CD8-positive, alpha-beta memory T cell (primary cell): ENCODE results near the gene EPN2. TPM values are rescaled to one million over a fixed set of nuclear protein-coding genes. Genes with fewer than 3 reads are reported as not detected.
A peak's percentile ranks its signal among the peaks of the same experiment; 100 is the strongest.

Experiments
- CTCF ChIA-PET: fragments of 350-600 bp; sonication (Branson Sonifier 250); formaldehyde crosslinking; loops from one replicate; lab custom pipeline; 2021; ENCODE audit warnings: antibody characterized with exemption; lab: Charles Lee
- POLR2A ChIA-PET: fragments of 350-600 bp; sonication (Branson Sonifier 250); formaldehyde crosslinking; loops from one replicate; lab custom pipeline; 2021; ENCODE audit warnings: antibody characterized with exemption; lab: Charles Lee
- DNase-seq, 5 donors: peaks; one replicate each; pipeline versions ENCODE4 v3.0.0 to v3.0.0-alpha.2; 2020 to 2022; ENCODE audit warnings: mixed read lengths in 1 of 5
- H3K27ac ChIP-seq: one replicate; pipeline ENCODE4 v1.7.0; 2013; ENCODE audit warnings: low read depth, mild to moderate bottlenecking, low read length, moderate library complexity
- H3K27me3 ChIP-seq: 2 replicates; pipeline ENCODE4 v1.7.0; 2013; ENCODE audit warnings: low read length, mild to moderate bottlenecking; ENCODE audit not compliant: insufficient read depth, poor library complexity, severe bottlenecking
- H3K36me3 ChIP-seq: 2 replicates; pipeline ENCODE4 v1.7.0; 2013; ENCODE audit warnings: mild to moderate bottlenecking, low read length, moderate library complexity; ENCODE audit not compliant: insufficient read depth
- H3K4me1 ChIP-seq: 2 replicates; pipeline ENCODE4 v1.7.0; 2013; ENCODE audit warnings: mild to moderate bottlenecking, low read length, moderate library complexity; ENCODE audit not compliant: insufficient read depth
- H3K4me3 ChIP-seq: 2 replicates; pipeline ENCODE4 v1.7.0; 2013; ENCODE audit warnings: mild to moderate bottlenecking, low read length
- H3K9me3 ChIP-seq: 2 replicates; pipeline ENCODE4 v1.7.0; 2013; ENCODE audit warnings: mild to moderate bottlenecking, low read length
- H3K27ac Mint-ChIP-seq, 8 donors: one replicate each; pipeline ENCODE4 v1.8.0; 2020 to 2021; ENCODE audit warnings: mixed read lengths in 8 of 8, mild to moderate bottlenecking in 6 of 8, inconsistent platforms in 3 of 8, moderate library complexity in 3 of 8
- H3K27me3 Mint-ChIP-seq, 2 donors: one replicate each; pipeline ENCODE4 v1.8.0; 2020 to 2021; ENCODE audit warnings: mixed read lengths in 2 of 2, mild to moderate bottlenecking in 1 of 2, moderate library complexity in 1 of 2
- H3K36me3 Mint-ChIP-seq, 3 donors: one replicate each; pipeline ENCODE4 v1.8.0; 2020 to 2021; ENCODE audit warnings: mixed read lengths in 3 of 3, inconsistent platforms in 1 of 3, mild to moderate bottlenecking in 1 of 3
- H3K4me1 Mint-ChIP-seq, 3 donors: one replicate each; pipeline ENCODE4 v1.8.0; 2020 to 2021; ENCODE audit warnings: mixed read lengths in 3 of 3, inconsistent platforms in 1 of 3, mild to moderate bottlenecking in 1 of 3
- H3K4me3 Mint-ChIP-seq, 7 donors: one replicate each; pipeline ENCODE4 v1.8.0; 2020 to 2021; ENCODE audit warnings: mixed read lengths in 7 of 7, mild to moderate bottlenecking in 6 of 7, moderate library complexity in 4 of 7, inconsistent platforms in 2 of 7
- H3K9me3 Mint-ChIP-seq, 5 donors: one replicate each; pipeline ENCODE4 v1.8.0; 2020 to 2022; ENCODE audit warnings: mixed read lengths in 5 of 5, mild to moderate bottlenecking in 3 of 5, moderate library complexity in 2 of 5, inconsistent platforms in 1 of 5
- polyA plus RNA-seq: library from polyadenylated mRNA; unstranded; fragments of 300-500 nt; fragmentation: Illumina TruSeq; gene quantifications from one replicate; pipeline ENCODE4 v1.2.3, GENCODE V29; 2021
- total RNA-seq, 2 experiments: library from RNA; stranded (reverse); gene quantifications; one replicate each; pipeline ENCODE4 v1.2.3, GENCODE V29; 2021

The EPN2 gene
- total and polyA plus RNA-seq, 3 experiments from 2014 or later = 9.0 to 10.4 (median 9.7) TPM

DNA sequence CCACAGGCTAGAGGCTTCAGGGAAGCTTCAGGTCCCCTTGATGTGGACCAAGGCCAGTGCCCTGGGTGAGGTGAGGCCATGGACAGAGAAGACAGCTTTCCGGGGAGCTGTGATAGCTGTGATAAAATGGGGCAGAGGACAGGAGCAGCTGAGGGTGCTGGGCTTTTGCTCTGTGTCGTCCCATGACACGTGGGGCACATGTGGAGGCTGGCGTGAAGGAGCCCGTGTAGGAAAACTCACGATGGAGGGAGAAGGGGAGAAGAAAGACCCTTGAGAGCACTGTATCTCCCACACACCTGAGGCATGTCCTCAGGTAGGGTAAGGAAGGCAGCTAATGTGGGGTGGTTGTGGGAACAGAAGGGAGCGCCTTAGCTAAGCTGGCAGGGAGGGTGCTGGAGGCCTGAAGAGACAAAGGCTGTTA is 104.1 kb downstream of the EPN2 start:
- H3K9me3 ChIP-seq = no peaks in the 10 kb centered on the region
- POLR2A ChIA-PET = no interaction called here
- Mint-ChIP-seq H3K27me3 (peaks cover 7% of the 10 kb centered on the region in 2 donors), H3K27ac (no peak overlapping the region), H3K4me3 (no peak overlapping the region), H3K9me3 (no peaks in the 10 kb centered on the region), H3K36me3 (peaks cover 0 to 2% (median 0%) of the 10 kb centered on the region in 3 donors), H3K4me1 (no peaks in the 10 kb centered on the region)
- no peaks in the 10 kb centered on the region for H3K4me1 ChIP-seq
- H3K27ac ChIP-seq = no peak overlapping the region
- H3K36me3 ChIP-seq = no peaks in the 10 kb centered on the region
- DNase-seq = no peak
- no peak overlapping the region for H3K4me3 ChIP-seq
- CTCF ChIA-PET = no interaction called here
- no peaks in the 10 kb centered on the region for H3K27me3 ChIP-seq

- Mint-ChIP-seq H3K27me3 (peaks cover 6 to 7% of the 10 kb centered on the region in 2 donors), H3K36me3 (peaks cover 0 to 2% (median 0%) of the 10 kb centered on the region in 3 donors), H3K4me3 (peak overlapping the region in 1 of 7 donors; percentile 9), H3K27ac (no peak overlapping the region), H3K9me3 (no peaks in the 10 kb centered on the region), H3K4me1 (no peaks in the 10 kb centered on the region)
- ChIA-PET POLR2A (no interaction called here), CTCF (interaction anchor here (0.9 kb wide), 1 partner anchor 21 kb away, joined by 3 read pairs; the partner anchor contains the start of gene B9D1)
- no peak overlapping the region for H3K27ac ChIP-seq
- no peaks in the 10 kb centered on the region for H3K9me3 ChIP-seq
- H3K4me3 ChIP-seq = no peak overlapping the region
- H3K36me3 ChIP-seq = no peaks in the 10 kb centered on the region
- no peaks in the 10 kb centered on the region for H3K4me1 ChIP-seq
- no peak for DNase-seq
- no peaks in the 10 kb centered on the region for H3K27me3 ChIP-seq
Observed at GRCh38 chr17:19341641-19342610, 104.8 kb downstream of the EPN2 start.

DNA sequence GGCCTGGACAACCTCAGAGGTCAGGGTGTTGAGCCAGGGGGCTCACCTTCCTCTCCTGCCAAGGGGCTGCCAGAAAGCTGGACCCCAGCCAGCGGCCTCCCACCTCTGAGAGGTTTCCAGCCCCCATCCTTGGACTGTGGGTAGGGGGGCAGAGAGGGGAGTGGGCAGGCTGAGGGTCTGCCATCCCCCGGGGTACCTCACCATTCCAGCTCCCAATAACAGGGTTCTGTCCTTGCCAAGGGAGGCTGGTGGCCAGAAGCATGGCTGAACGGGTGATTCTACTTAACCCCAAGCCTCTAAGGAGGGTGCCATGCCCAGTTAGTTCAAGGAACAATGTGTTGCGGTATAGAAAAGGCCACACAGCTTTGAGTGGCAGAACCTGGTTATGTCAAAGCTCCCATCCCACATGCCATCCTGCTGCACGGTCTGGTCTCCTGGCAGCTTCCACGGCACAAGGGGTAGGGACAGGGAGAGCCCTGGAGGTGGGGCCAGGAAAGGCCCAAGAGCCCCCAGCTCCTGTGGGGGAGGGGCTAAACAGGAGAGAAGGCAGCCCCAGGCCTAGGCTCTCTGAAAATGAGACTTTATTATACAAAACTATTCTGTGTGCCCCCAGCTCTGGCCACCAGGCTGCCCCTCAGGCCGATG is 105.6 kb downstream of the EPN2 start:
- Histone ChIP-seq H3K27me3 (no peaks in the 10 kb centered on the region), H3K9me3 (no peaks in the 10 kb centered on the region), H3K4me3 (no peak overlapping the region), H3K36me3 (no peaks in the 10 kb centered on the region), H3K4me1 (no peaks in the 10 kb centered on the region), H3K27ac (no peak overlapping the region)
- Mint-ChIP-seq H3K4me1 (no peaks in the 10 kb centered on the region), H3K36me3 (peaks cover 0 to 2% (median 0%) of the 10 kb centered on the region in 3 donors), H3K4me3 (no peak overlapping the region), H3K9me3 (no peaks in the 10 kb centered on the region), H3K27ac (no peak overlapping the region), H3K27me3 (peaks cover 6 to 7% of the 10 kb centered on the region in 2 donors)
- ChIA-PET CTCF (interaction anchor here (0.9 kb wide), 1 partner anchor 20 kb away, joined by 3 read pairs; the partner anchor contains the start of gene B9D1), POLR2A (no interaction called here)
- no peak for DNase-seq

DNA sequence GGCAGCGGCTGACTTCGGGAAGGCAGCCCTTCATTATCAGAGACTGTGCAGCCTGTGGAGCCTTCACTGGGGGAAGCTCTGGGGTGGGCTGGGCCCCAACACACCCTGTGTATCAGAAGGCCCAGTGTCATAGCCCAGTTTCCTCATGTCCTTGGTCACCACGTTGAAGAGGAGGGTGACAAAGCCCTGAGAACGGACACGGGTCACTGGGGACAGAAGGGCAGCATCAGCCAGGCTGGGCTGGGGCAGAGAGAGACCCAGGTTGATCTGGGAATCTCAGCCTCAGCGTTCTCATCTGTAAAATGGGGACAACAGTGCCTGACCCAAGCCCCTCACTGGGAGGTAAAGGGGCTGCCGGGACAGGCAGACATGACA is 106.1 kb downstream of the EPN2 start:
- Histone ChIP-seq H3K4me3 (no peak overlapping the region), H3K9me3 (no peaks in the 10 kb centered on the region), H3K27me3 (no peaks in the 10 kb centered on the region), H3K27ac (no peak overlapping the region), H3K36me3 (no peaks in the 10 kb centered on the region), H3K4me1 (no peaks in the 10 kb centered on the region)
- ChIA-PET CTCF (no interaction called here), POLR2A (no interaction called here)
- Mint-ChIP-seq H3K4me3 (no peak overlapping the region), H3K27me3 (peaks cover 6 to 7% of the 10 kb centered on the region in 2 donors), H3K36me3 (peaks cover 0 to 2% (median 0%) of the 10 kb centered on the region in 3 donors), H3K9me3 (no peaks in the 10 kb centered on the region), H3K27ac (no peak overlapping the region), H3K4me1 (no peaks in the 10 kb centered on the region)
- no peak for DNase-seq

DNA sequence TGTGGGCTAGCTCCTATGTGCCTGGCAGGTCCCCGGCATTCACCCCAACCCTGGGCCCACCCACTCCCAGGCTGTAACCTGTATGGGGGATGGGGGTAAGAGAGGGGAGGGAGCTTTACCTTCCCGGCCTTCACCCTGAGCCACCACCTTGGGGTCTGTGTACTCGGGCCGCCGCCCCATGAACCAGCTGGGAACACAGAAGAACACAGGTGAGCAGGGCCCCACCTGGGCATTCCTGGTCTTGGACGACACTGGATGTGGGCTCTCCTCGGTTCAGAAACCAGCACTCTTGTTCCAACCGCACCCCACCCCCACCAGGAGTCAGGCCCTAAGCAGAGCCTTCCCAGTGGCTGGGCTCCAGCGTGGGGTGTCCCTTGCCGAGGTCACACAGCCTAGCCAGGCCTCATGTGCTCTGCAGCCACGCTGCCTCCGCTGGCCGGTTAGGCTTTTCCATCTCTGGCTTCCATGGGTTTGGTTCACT is 106.5 kb downstream of the EPN2 start:
- Histone ChIP-seq H3K36me3 (no peaks in the 10 kb centered on the region), H3K4me1 (no peaks in the 10 kb centered on the region), H3K9me3 (no peaks in the 10 kb centered on the region), H3K4me3 (no peak overlapping the region), H3K27ac (no peak overlapping the region), H3K27me3 (no peaks in the 10 kb centered on the region)
- DNase-seq = no peak
- ChIA-PET POLR2A (no interaction called here), CTCF (no interaction called here)
- no peaks in the 10 kb centered on the region for H3K4me1 Mint-ChIP-seq
- H3K4me3 Mint-ChIP-seq = no peak overlapping the region
- H3K9me3 Mint-ChIP-seq = no peaks in the 10 kb centered on the region
- H3K36me3 Mint-ChIP-seq = peaks cover 0 to 2% (median 0%) of the 10 kb centered on the region in 3 donors
- peaks cover 4 to 7% of the 10 kb centered on the region in 2 donors for H3K27me3 Mint-ChIP-seq
- no peak overlapping the region for H3K27ac Mint-ChIP-seq

DNA sequence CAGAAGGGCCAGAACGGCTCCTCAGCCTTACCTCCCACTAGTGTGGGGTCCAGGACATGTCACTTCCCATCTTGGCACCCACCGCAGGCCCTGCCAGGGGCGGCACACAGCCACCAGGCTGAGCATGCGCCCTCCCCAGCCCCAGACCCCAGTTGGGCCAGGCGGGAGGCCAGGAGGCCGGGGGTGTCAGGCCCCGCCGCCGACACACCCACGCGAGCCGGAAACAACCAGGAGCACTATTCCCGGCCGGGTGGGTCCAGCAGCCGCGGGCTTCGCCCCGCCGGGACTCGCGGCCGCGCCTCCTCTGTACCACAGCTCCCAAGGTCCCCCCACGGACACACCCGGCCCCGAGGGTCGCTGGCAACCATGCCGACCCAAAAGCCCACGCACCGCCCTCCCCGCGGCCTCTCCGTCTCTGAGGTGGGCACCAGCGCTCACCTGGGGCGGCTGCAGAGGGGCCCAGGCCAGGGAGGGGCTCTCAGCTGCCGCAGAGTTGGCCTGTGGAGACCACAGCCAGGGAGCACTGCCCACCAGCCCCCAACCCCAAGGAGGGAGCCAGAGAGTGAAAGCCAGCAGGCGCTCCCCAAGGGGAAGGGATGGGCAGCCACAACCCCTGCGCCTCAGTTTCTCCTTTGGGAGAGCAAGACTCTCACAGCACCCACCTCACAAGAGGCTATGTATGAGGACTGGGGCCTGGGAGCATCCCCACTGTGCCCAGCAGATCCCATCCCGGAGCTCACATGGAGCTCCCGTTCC is 107.3 kb downstream of the EPN2 start:
- no peak overlapping the region for H3K4me3 ChIP-seq
- Mint-ChIP-seq H3K4me3 (no peak overlapping the region), H3K36me3 (peaks cover 0 to 1% (median 0%) of the 10 kb centered on the region in 3 donors), H3K27me3 (peaks cover 2 to 7% of the 10 kb centered on the region in 2 donors), H3K9me3 (no peaks in the 10 kb centered on the region), H3K27ac (no peak overlapping the region), H3K4me1 (no peaks in the 10 kb centered on the region)
- POLR2A ChIA-PET = no interaction called here
- H3K9me3 ChIP-seq = no peaks in the 10 kb centered on the region
- DNase-seq = no peak
- CTCF ChIA-PET = no interaction called here
- H3K4me1 ChIP-seq = no peaks in the 10 kb centered on the region
- no peaks in the 10 kb centered on the region for H3K27me3 ChIP-seq
- H3K36me3 ChIP-seq = no peaks in the 10 kb centered on the region
- H3K27ac ChIP-seq = no peak overlapping the region

DNA sequence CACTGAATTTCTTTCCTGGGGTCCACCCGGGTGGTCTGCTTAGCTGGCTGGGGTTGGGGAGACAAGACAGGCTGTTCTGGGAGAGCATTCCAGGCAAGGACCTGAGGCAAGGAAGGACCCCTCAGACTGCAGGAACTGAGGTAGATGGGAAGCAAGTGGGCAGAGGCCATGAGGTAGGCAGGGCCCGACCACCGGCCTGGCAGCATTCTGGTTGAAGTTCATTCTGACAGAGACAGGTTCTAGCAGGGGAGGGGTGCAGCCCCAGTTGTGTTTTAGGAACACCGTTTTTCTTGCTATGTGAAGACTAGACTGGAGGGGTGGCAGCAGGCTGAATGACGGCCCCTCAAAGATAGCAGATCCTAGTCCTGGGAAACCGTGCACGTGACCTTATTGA is 107.9 kb downstream of the EPN2 start:
- Mint-ChIP-seq H3K27ac (no peak overlapping the region), H3K4me3 (no peak overlapping the region), H3K4me1 (no peaks in the 10 kb centered on the region), H3K27me3 (peaks cover 7% of the 10 kb centered on the region in 2 donors), H3K36me3 (no peaks in the 10 kb centered on the region), H3K9me3 (no peaks in the 10 kb centered on the region)
- CTCF ChIA-PET = no interaction called here
- POLR2A ChIA-PET = no interaction called here
- Histone ChIP-seq H3K4me3 (no peak overlapping the region), H3K36me3 (no peaks in the 10 kb centered on the region), H3K27me3 (no peaks in the 10 kb centered on the region), H3K27ac (no peak overlapping the region), H3K9me3 (no peaks in the 10 kb centered on the region), H3K4me1 (no peaks in the 10 kb centered on the region)
- DNase-seq = no peak
